H9 (cell line): ENCODE results near the gene OR10J5. TPM values are rescaled to one million over a fixed set of nuclear protein-coding genes. Genes with fewer than 3 reads are reported as not detected.

Experiments used
- DNase-seq: peaks from one replicate; pipeline ENCODE4 v3.0.0-alpha.2; 2017
- H2AFZ ChIP-seq: one replicate; pipeline ENCODE4 v1.6.1; 2013; ENCODE audit warnings: mild to moderate bottlenecking, low read length, control low read depth, moderate library complexity
- H2AK5ac ChIP-seq: 2 replicates; pipeline ENCODE4 v1.6.1; 2013; ENCODE audit warnings: low read length, control low read depth, mixed read lengths; ENCODE audit not compliant: insufficient read length
- H2BK120ac ChIP-seq: one replicate; pipeline ENCODE4 v1.6.1; 2013; ENCODE audit warnings: low read depth, mild to moderate bottlenecking, low read length, control low read depth, inconsistent platforms; ENCODE audit not compliant: poor library complexity, severe bottlenecking
- H2BK12ac ChIP-seq: 2 replicates; pipeline ENCODE4 v1.6.1; 2013; ENCODE audit warnings: low read length, control low read depth, mixed read lengths, low read depth; ENCODE audit not compliant: insufficient read length
- H2BK15ac ChIP-seq: 2 replicates; pipeline ENCODE4 v1.6.1; 2013; ENCODE audit warnings: low read depth, low read length, control low read depth
- H2BK20ac ChIP-seq: one replicate; pipeline ENCODE4 v1.6.1; 2013; ENCODE audit warnings: low read depth, mild to moderate bottlenecking, low read length, control low read depth, inconsistent platforms; ENCODE audit not compliant: poor library complexity, severe bottlenecking
- H2BK5ac ChIP-seq: 2 replicates; pipeline ENCODE4 v1.6.1; 2013; ENCODE audit warnings: low read length, control low read depth, mixed read lengths; ENCODE audit not compliant: insufficient read length
- H3K14ac ChIP-seq: 2 replicates; pipeline ENCODE4 v1.6.1; 2013; ENCODE audit warnings: low read length, control low read depth; ENCODE audit not compliant: insufficient read depth
- H3K18ac ChIP-seq: 2 replicates; pipeline ENCODE4 v1.6.1; 2013; ENCODE audit warnings: low read depth, mild to moderate bottlenecking, mixed read lengths, low read length, control low read depth; ENCODE audit not compliant: insufficient read length
- H3K23ac ChIP-seq: 2 replicates; pipeline ENCODE4 v1.6.1; 2013; ENCODE audit warnings: low read length, control low read depth, mixed read lengths, low read depth; ENCODE audit not compliant: insufficient read length
- H3K23me2 ChIP-seq: 2 replicates; pipeline ENCODE4 v1.6.1; 2013; ENCODE audit warnings: low read depth, mild to moderate bottlenecking, mixed read lengths, low read length, control low read depth; ENCODE audit not compliant: insufficient read length, poor library complexity, severe bottlenecking
- H3K27ac ChIP-seq: 2 replicates; pipeline ENCODE4 v1.5.1; 2013; ENCODE audit warnings: low read length, control low read depth, mixed read lengths, low read depth; ENCODE audit not compliant: insufficient read length
- H3K27me3 ChIP-seq: 2 replicates; pipeline ENCODE4 v1.6.1; 2013; ENCODE audit warnings: low read length, control low read depth, inconsistent platforms; ENCODE audit not compliant: insufficient read depth
- H3K4ac ChIP-seq: 2 replicates; pipeline ENCODE4 v1.6.1; 2013; ENCODE audit warnings: low read depth, mild to moderate bottlenecking, control low read depth, inconsistent platforms, low read length, moderate library complexity
- H3K4me1 ChIP-seq: 2 replicates; pipeline ENCODE4 v1.6.1; 2013; ENCODE audit warnings: low read length, control low read depth, inconsistent platforms; ENCODE audit not compliant: insufficient read depth
- H3K4me2 ChIP-seq: 2 replicates; pipeline ENCODE4 v1.6.1; 2013; ENCODE audit warnings: low read length, control low read depth, mixed read lengths; ENCODE audit not compliant: insufficient read length, insufficient read depth
- H3K56ac ChIP-seq: 2 replicates; pipeline ENCODE4 v1.6.1; 2013; ENCODE audit warnings: low read depth, mild to moderate bottlenecking, mixed read lengths, low read length, control low read depth; ENCODE audit not compliant: insufficient read length
- H3K79me1 ChIP-seq: 2 replicates; pipeline ENCODE4 v1.6.1; 2013; ENCODE audit warnings: low read depth, mild to moderate bottlenecking, moderate library complexity, low read length, control low read depth, inconsistent platforms; ENCODE audit not compliant: insufficient read depth, poor library complexity, severe bottlenecking
- H3K79me2 ChIP-seq: 2 replicates; pipeline ENCODE4 v1.6.1; 2013; ENCODE audit warnings: low read length, control low read depth, inconsistent platforms; ENCODE audit not compliant: insufficient read depth
- H3K9ac ChIP-seq: 2 replicates; pipeline ENCODE4 v1.6.1; 2013; ENCODE audit warnings: low read length, control low read depth, mixed read lengths; ENCODE audit not compliant: insufficient read length; ENCODE audit errors: extremely low read depth
- H3K9me3 ChIP-seq: one replicate; pipeline ENCODE4 v1.6.1; 2013; ENCODE audit warnings: low read depth, low read length, inconsistent platforms; ENCODE audit not compliant: control insufficient read depth
- H3T11ph ChIP-seq: one replicate; pipeline ENCODE4 v1.6.1; 2013; ENCODE audit warnings: mild to moderate bottlenecking, low read length, control low read depth, inconsistent platforms
- H4K20me1 ChIP-seq: one replicate; pipeline ENCODE4 v1.6.1; 2013; ENCODE audit not compliant: control insufficient read depth, insufficient read length, insufficient read depth
- H4K5ac ChIP-seq: 2 replicates; pipeline ENCODE4 v1.6.1; 2013; ENCODE audit warnings: low read depth, mild to moderate bottlenecking, mixed read lengths, low read length, control low read depth; ENCODE audit not compliant: insufficient read length
- H4K8ac ChIP-seq: replicated peaks from 2 replicates; pipeline ENCODE4 v1.6.1; 2013; ENCODE audit warnings: low read length, control low read depth, mixed read lengths, low read depth; ENCODE audit not compliant: insufficient read length
- H4K91ac ChIP-seq: 2 replicates; pipeline ENCODE4 v1.6.1; 2013; ENCODE audit warnings: low read depth, mild to moderate bottlenecking, moderate library complexity, mixed read lengths, low read length, control low read depth; ENCODE audit not compliant: insufficient read length
- H3K27ac Mint-ChIP-seq, 3 experiments: 2 replicates in 2 of 3; 3 replicates in 1 of 3; pipeline ENCODE4 v1.8.0; 2020 to 2021; ENCODE audit warnings: mixed read lengths in 3 of 3, mild to moderate bottlenecking in 1 of 3, moderate library complexity in 1 of 3
- H3K27me3 Mint-ChIP-seq: 2 replicates; pipeline ENCODE4 v1.8.0; 2021; ENCODE audit warnings: low read depth, mild to moderate bottlenecking, moderate library complexity, mixed read lengths
- H3K36me3 Mint-ChIP-seq, 3 experiments: 2 replicates in 2 of 3; 3 replicates in 1 of 3; pipeline ENCODE4 v1.8.0; 2020 to 2021; ENCODE audit warnings: low read depth in 3 of 3, mixed read lengths in 3 of 3; ENCODE audit not compliant: insufficient read depth in 1 of 3
- H3K4me1 Mint-ChIP-seq, 2 experiments: 2 replicates each; pipeline ENCODE4 v1.8.0; 2020; ENCODE audit warnings: mixed read lengths in 2 of 2
- H3K4me3 Mint-ChIP-seq, 2 experiments: 2 replicates in 1 of 2; 3 replicates in 1 of 2; pipeline ENCODE4 v1.8.0; 2020 to 2021; ENCODE audit warnings: mild to moderate bottlenecking in 2 of 2, mixed read lengths in 2 of 2, moderate library complexity in 1 of 2
- H3K9me3 Mint-ChIP-seq, 2 experiments: 2 replicates in 1 of 2; 3 replicates in 1 of 2; pipeline ENCODE4 v1.8.0; 2020; ENCODE audit warnings: mild to moderate bottlenecking in 2 of 2, mixed read lengths in 2 of 2, moderate library complexity in 1 of 2
- WGBS: extraction: QIAGEN DNeasy Blood & Tissue Kit; methylation state at CpG from one replicate; pipeline ENCODE4 v1.1.7; 2013; ENCODE audit warnings: missing lambda C conversion rate, low lambda C conversion rate, mixed read lengths; ENCODE audit not compliant: insufficient read length; ENCODE audit errors: extremely low coverage; 5-methylcytosine and 5-hydroxymethylcytosine counted together
- total RNA-seq: library from RNA; stranded (reverse); gene quantifications from 2 replicates; pipeline ENCODE4 v1.2.1, GENCODE V29; 2021
- TF ChIP-seq, protein P1 (sequence below): fragments of 200-600 bp; sonication (generic); conservative IDR thresholded peaks from 3 replicates; pipeline ENCODE4 v1.8.0; 2021; ENCODE audit warnings: antibody characterized with exemption, mild to moderate bottlenecking

Gene OR10J5
- total RNA-seq, 1 experiment from 2014 or later: not detected

DNA sequence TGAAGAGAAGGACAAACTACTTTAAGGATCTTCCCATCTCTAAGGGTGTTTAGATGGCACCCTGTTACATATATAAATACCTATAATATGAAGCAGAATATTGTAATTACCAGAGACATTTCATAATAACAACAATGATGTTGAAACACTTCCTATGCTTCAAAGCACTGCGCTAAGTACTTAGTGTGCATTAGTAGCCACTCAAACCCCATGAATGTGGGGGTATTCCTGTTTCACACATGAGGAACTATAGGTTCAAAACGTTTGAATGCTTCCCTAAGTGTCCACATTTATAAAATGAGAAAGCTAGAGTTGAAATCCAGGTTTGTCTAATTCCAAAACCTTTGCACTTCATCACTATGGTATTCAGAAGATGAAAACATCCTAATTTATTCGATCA lies 18.5 kb upstream of the OR10J5 start:
- Histone ChIP-seq H4K20me1 (no peaks in the 10 kb centered on the region), H3K9ac (no peak overlapping the region), H2BK12ac (no peak overlapping the region), H2AFZ (no peak overlapping the region), H3K23ac (no peak overlapping the region), H2BK20ac (no peak overlapping the region), H3K4me2 (no peak overlapping the region), H3K18ac (no peak overlapping the region), H3K4me1 (peaks cover 4% of the 10 kb centered on the region; the same call in 1 of the 2 replicates), H3K14ac (no peak overlapping the region), H2BK15ac (no peak overlapping the region), H2BK120ac (no peak overlapping the region), H2AK5ac (no peak overlapping the region), H3K56ac (no peak overlapping the region), H3K9me3 (no peaks in the 10 kb centered on the region), H4K8ac (no peak overlapping the region), H3T11ph (no peak overlapping the region), H3K4ac (no peak overlapping the region), H4K91ac (no peak overlapping the region), H4K5ac (no peak overlapping the region), H3K27ac (no peak overlapping the region), H3K79me2 (no peaks in the 10 kb centered on the region), H3K27me3 (no peaks in the 10 kb centered on the region), H3K79me1 (no peaks in the 10 kb centered on the region), H3K23me2 (no peaks in the 10 kb centered on the region), H2BK5ac (no peak overlapping the region)
- Mint-ChIP-seq H3K9me3 (peaks cover 0 to 79% of the 10 kb centered on the region in 2 experiments; a peak in 2 of 5 replicates), H3K4me3 (no peak overlapping the region), H3K4me1 (no peaks in the 10 kb centered on the region), H3K27ac (no peak overlapping the region), H3K36me3 (peaks cover 0 to 30% (median 0%) of the 10 kb centered on the region in 3 experiments; a peak in 2 of 7 replicates), H3K27me3 (no peaks in the 10 kb centered on the region)
- TF ChIP-seq, protein P1, sequence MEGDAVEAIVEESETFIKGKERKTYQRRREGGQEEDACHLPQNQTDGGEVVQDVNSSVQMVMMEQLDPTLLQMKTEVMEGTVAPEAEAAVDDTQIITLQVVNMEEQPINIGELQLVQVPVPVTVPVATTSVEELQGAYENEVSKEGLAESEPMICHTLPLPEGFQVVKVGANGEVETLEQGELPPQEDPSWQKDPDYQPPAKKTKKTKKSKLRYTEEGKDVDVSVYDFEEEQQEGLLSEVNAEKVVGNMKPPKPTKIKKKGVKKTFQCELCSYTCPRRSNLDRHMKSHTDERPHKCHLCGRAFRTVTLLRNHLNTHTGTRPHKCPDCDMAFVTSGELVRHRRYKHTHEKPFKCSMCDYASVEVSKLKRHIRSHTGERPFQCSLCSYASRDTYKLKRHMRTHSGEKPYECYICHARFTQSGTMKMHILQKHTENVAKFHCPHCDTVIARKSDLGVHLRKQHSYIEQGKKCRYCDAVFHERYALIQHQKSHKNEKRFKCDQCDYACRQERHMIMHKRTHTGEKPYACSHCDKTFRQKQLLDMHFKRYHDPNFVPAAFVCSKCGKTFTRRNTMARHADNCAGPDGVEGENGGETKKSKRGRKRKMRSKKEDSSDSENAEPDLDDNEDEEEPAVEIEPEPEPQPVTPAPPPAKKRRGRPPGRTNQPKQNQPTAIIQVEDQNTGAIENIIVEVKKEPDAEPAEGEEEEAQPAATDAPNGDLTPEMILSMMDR: no peak
- no CpG with 5 or more reads among the region's 3 CpGs for WGBS
- DNase-seq: no peak
